ENCODE measurements around the gene TTLL9. TPM values are rescaled to one million over a fixed set of nuclear protein-coding genes. Genes with fewer than 3 reads are reported as not detected.
"Not testable (repeated sequence)": the region's sequence is repeated elsewhere in the genome, so short reads cannot be mapped to it uniquely, and the experiment has no call there.

Gene TTLL9
- total RNA-seq, 5 donors from 2014 or later (not counting 1 experiment from before 2014, with no cell fraction given) = 0.16 TPM; not detected in 4

- peaks cover 0 to 17% of the 10 kb centered on the region in 2 experiments for H3K27me3 ChIP-seq (replicated peaks in 1 of 2; ENCODE audit: control insufficient read depth in 2 of 2, extremely low read depth in 1 of 2, insufficient read depth in 2 of 2, low read length in 1 of 2)
- ATAC-seq (replicated peaks in 1 of 4) = no peak
- DNase-seq = no peak
- Mint-ChIP-seq H3K9me3 (no peaks in the 10 kb centered on the region), H3K27me3 (peaks cover 12 to 14% of the 10 kb centered on the region in 2 donors), H3K27ac (no peak overlapping the region), H3K4me1 (no peaks in the 10 kb centered on the region), H3K36me3 (no peaks in the 10 kb centered on the region), H3K4me3 (no peak overlapping the region)
- no peak overlapping the region for H3K27ac ChIP-seq (ENCODE audit: low read length)
- H3K4me3 ChIP-seq (ENCODE audit: control insufficient read depth in 1 of 2, extremely low read depth in 1 of 2, low read length in 1 of 2) = no peak overlapping the region
- no peaks in the 10 kb centered on the region for H3K36me3 ChIP-seq (ENCODE audit: control insufficient read depth in 2 of 2, extremely low read depth in 1 of 2, insufficient read depth in 1 of 2, low read length in 1 of 2)
- H3K4me1 ChIP-seq (ENCODE audit: control insufficient read depth in 1 of 2, extremely low read depth in 1 of 2, insufficient read depth in 2 of 2, low read length in 2 of 2) = no peaks in the 10 kb centered on the region
- WGBS (ENCODE audit: insufficient coverage) = 66% methylated on average over 3 of the region's 7 CpGs
- ChIA-PET CTCF (no interaction called here), POLR2A (no interaction called here)
- no peaks in the 10 kb centered on the region for H3K9me3 ChIP-seq
Observed at GRCh38 chr20:31915491-31916280, 45.3 kb downstream of the TTLL9 start.

- Mint-ChIP-seq H3K27ac (no peak overlapping the region), H3K4me3 (no peak overlapping the region), H3K9me3 (no peaks in the 10 kb centered on the region), H3K4me1 (no peaks in the 10 kb centered on the region), H3K36me3 (no peaks in the 10 kb centered on the region), H3K27me3 (peaks cover 14 to 18% of the 10 kb centered on the region in 2 donors)
- Histone ChIP-seq H3K4me1 (ENCODE audit: control insufficient read depth in 1 of 2, extremely low read depth in 1 of 2, insufficient read depth in 2 of 2, low read length in 2 of 2) (no peaks in the 10 kb centered on the region), H3K9me3 (no peaks in the 10 kb centered on the region), H3K27ac (ENCODE audit: low read length) (no peak overlapping the region), H3K27me3 (replicated peaks in 1 of 2; ENCODE audit: control insufficient read depth in 2 of 2, extremely low read depth in 1 of 2, insufficient read depth in 2 of 2, low read length in 1 of 2) (peaks cover 0 to 19% of the 10 kb centered on the region in 2 experiments), H3K4me3 (ENCODE audit: control insufficient read depth in 1 of 2, extremely low read depth in 1 of 2, low read length in 1 of 2) (no peak overlapping the region), H3K36me3 (ENCODE audit: control insufficient read depth in 2 of 2, extremely low read depth in 1 of 2, insufficient read depth in 1 of 2, low read length in 1 of 2) (no peaks in the 10 kb centered on the region)
- ChIA-PET POLR2A (no interaction called here), CTCF (no interaction called here)
- DNase-seq (no peak), ATAC-seq (replicated peaks in 1 of 4) (no peak)
- 100% methylated on average over 1 of the region's 4 CpGs for WGBS (ENCODE audit: insufficient coverage)
Observed at GRCh38 chr20:31916708-31917107, 46.3 kb downstream of the TTLL9 start.

GRCh38 chr20:31917962-31918412 lies 47.6 kb downstream of the TTLL9 start:
- H3K36me3 ChIP-seq (ENCODE audit: control insufficient read depth in 2 of 2, extremely low read depth in 1 of 2, insufficient read depth in 1 of 2, low read length in 1 of 2); POLR2A ChIA-PET; DNase-seq; H3K4me1 Mint-ChIP-seq; H3K9me3 Mint-ChIP-seq; H3K27ac ChIP-seq (ENCODE audit: low read length); H3K4me3 ChIP-seq (ENCODE audit: control insufficient read depth in 1 of 2, extremely low read depth in 1 of 2, low read length in 1 of 2); H3K36me3 Mint-ChIP-seq; H3K4me3 Mint-ChIP-seq; H3K4me1 ChIP-seq (ENCODE audit: control insufficient read depth in 1 of 2, extremely low read depth in 1 of 2, insufficient read depth in 2 of 2, low read length in 2 of 2); H3K9me3 ChIP-seq; CTCF ChIA-PET; H3K27ac Mint-ChIP-seq; ATAC-seq (replicated peaks in 1 of 4): not testable (repeated sequence)
- 21% methylated on average over 4 of the region's 7 CpGs for WGBS (ENCODE audit: insufficient coverage)
- H3K27me3 ChIP-seq (replicated peaks in 1 of 2; ENCODE audit: control insufficient read depth in 2 of 2, extremely low read depth in 1 of 2, insufficient read depth in 2 of 2, low read length in 1 of 2) = peaks cover 0 to 21% of the 10 kb centered on the region in 2 experiments
- peaks cover 18 to 20% of the 10 kb centered on the region in 2 donors for H3K27me3 Mint-ChIP-seq

GRCh38 chr20:31918466-31919105 lies 48.2 kb downstream of the TTLL9 start:
- H3K36me3 Mint-ChIP-seq = no peaks in the 10 kb centered on the region
- H3K9me3 Mint-ChIP-seq = no peaks in the 10 kb centered on the region
- no peaks in the 10 kb centered on the region for H3K36me3 ChIP-seq (ENCODE audit: control insufficient read depth in 2 of 2, extremely low read depth in 1 of 2, insufficient read depth in 1 of 2, low read length in 1 of 2)
- H3K27ac ChIP-seq (ENCODE audit: low read length) = no peak overlapping the region
- CTCF ChIA-PET = no interaction called here
- no peaks in the 10 kb centered on the region for H3K4me1 ChIP-seq (ENCODE audit: control insufficient read depth in 1 of 2, extremely low read depth in 1 of 2, insufficient read depth in 2 of 2, low read length in 2 of 2)
- POLR2A ChIA-PET = no interaction called here
- H3K4me3 Mint-ChIP-seq = no peak overlapping the region
- ATAC-seq (replicated peaks in 1 of 4) = no peak
- H3K27me3 Mint-ChIP-seq = peaks cover 20 to 25% of the 10 kb centered on the region in 2 donors
- no peaks in the 10 kb centered on the region for H3K9me3 ChIP-seq
- no peak overlapping the region for H3K27ac Mint-ChIP-seq
- 97% methylated on average over 6 of the region's 7 CpGs for WGBS (ENCODE audit: insufficient coverage)
- DNase-seq = no peak
- peaks cover 0 to 25% of the 10 kb centered on the region in 2 experiments for H3K27me3 ChIP-seq (replicated peaks in 1 of 2; ENCODE audit: control insufficient read depth in 2 of 2, extremely low read depth in 1 of 2, insufficient read depth in 2 of 2, low read length in 1 of 2)
- H3K4me3 ChIP-seq (ENCODE audit: control insufficient read depth in 1 of 2, extremely low read depth in 1 of 2, low read length in 1 of 2) = no peak overlapping the region
- H3K4me1 Mint-ChIP-seq = no peaks in the 10 kb centered on the region

GRCh38 chr20:31919410-31920155 lies 49.1 kb downstream of the TTLL9 start:
- no peak overlapping the region for H3K27ac ChIP-seq (ENCODE audit: low read length)
- POLR2A ChIA-PET = no interaction called here
- peaks cover 30 to 32% of the 10 kb centered on the region in 2 donors for H3K27me3 Mint-ChIP-seq
- WGBS (ENCODE audit: insufficient coverage) = 100% methylated on average over 2 of the region's 6 CpGs
- H3K4me1 ChIP-seq (ENCODE audit: control insufficient read depth in 1 of 2, extremely low read depth in 1 of 2, insufficient read depth in 2 of 2, low read length in 2 of 2) = no peaks in the 10 kb centered on the region
- no peaks in the 10 kb centered on the region for H3K4me1 Mint-ChIP-seq
- H3K4me3 Mint-ChIP-seq = no peak overlapping the region
- no peaks in the 10 kb centered on the region for H3K36me3 ChIP-seq (ENCODE audit: control insufficient read depth in 2 of 2, extremely low read depth in 1 of 2, insufficient read depth in 1 of 2, low read length in 1 of 2)
- ATAC-seq (replicated peaks in 1 of 4) (no peak), DNase-seq (no peak)
- H3K9me3 ChIP-seq = no peaks in the 10 kb centered on the region
- H3K4me3 ChIP-seq (ENCODE audit: control insufficient read depth in 1 of 2, extremely low read depth in 1 of 2, low read length in 1 of 2) = no peak overlapping the region
- no peaks in the 10 kb centered on the region for H3K9me3 Mint-ChIP-seq
- CTCF ChIA-PET = no interaction called here
- H3K36me3 Mint-ChIP-seq = no peaks in the 10 kb centered on the region
- H3K27ac Mint-ChIP-seq = no peak overlapping the region
- peaks cover 0 to 34% of the 10 kb centered on the region in 2 experiments for H3K27me3 ChIP-seq (replicated peaks in 1 of 2; ENCODE audit: control insufficient read depth in 2 of 2, extremely low read depth in 1 of 2, insufficient read depth in 2 of 2, low read length in 1 of 2)

- Mint-ChIP-seq H3K9me3 (no peaks in the 10 kb centered on the region), H3K27ac (no peak overlapping the region)
Observed at GRCh38 chr20:31920275-31920855, 49.9 kb downstream of the TTLL9 start.

More at GRCh38 chr20:31920275-31920855, 49.9 kb downstream of the TTLL9 start:
- no peak overlapping the region for H3K27ac ChIP-seq (ENCODE audit: low read length)
- 82% methylated on average over 4 of the region's 11 CpGs for WGBS (ENCODE audit: insufficient coverage)
- H3K36me3 ChIP-seq (ENCODE audit: control insufficient read depth in 2 of 2, extremely low read depth in 1 of 2, insufficient read depth in 1 of 2, low read length in 1 of 2) = no peaks in the 10 kb centered on the region
- H3K27me3 ChIP-seq (replicated peaks in 1 of 2; ENCODE audit: control insufficient read depth in 2 of 2, extremely low read depth in 1 of 2, insufficient read depth in 2 of 2, low read length in 1 of 2) = peaks cover 0 to 39% of the 10 kb centered on the region in 2 experiments
- H3K36me3 Mint-ChIP-seq = no peaks in the 10 kb centered on the region
- H3K4me3 ChIP-seq (ENCODE audit: control insufficient read depth in 1 of 2, extremely low read depth in 1 of 2, low read length in 1 of 2) = no peak overlapping the region
- no peaks in the 10 kb centered on the region for H3K4me1 Mint-ChIP-seq
- DNase-seq = no peak
- H3K4me1 ChIP-seq (ENCODE audit: control insufficient read depth in 1 of 2, extremely low read depth in 1 of 2, insufficient read depth in 2 of 2, low read length in 2 of 2) = no peaks in the 10 kb centered on the region
- ChIA-PET POLR2A (no interaction called here), CTCF (no interaction called here)
- H3K9me3 ChIP-seq = no peaks in the 10 kb centered on the region
- H3K27me3 Mint-ChIP-seq = peaks cover 37 to 39% of the 10 kb centered on the region in 2 donors
- no peak for ATAC-seq (replicated peaks in 1 of 4)
- no peak overlapping the region for H3K4me3 Mint-ChIP-seq

Data from T-cell (primary cell).